ENCODE measurements around the gene ENOSF1. TPM values are rescaled to one million over a fixed set of nuclear protein-coding genes. Genes with fewer than 3 reads are reported as not detected.

Gene ENOSF1
- total RNA-seq, 2 experiments from 2014 or later, result 61.3 to 66.1 TPM

DNA sequence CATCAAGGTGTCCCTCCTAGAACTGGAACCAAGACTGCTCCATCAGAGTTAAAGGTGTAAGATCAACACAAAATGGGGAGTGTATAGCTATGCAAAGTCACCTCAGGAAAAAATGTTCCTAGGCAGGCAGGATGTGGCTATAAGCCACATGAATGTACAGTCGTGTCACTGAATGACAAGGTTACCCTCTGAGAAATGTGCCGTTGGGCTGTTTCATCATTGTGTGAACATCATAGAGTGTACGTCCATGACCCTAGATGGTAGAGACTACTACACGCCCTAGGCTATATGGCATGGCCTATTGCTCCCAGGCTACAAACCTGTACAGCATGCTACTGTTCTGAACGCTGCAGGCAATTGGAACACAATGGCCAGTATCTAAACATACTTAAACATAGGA is 30.4 kb downstream of the ENOSF1 start:
- H3K4me1 Mint-ChIP-seq (ENCODE audit: low read depth), result peaks cover 17% of the 10 kb centered on the region
- H3K27me3 Mint-ChIP-seq (ENCODE audit: low read depth), result no peaks in the 10 kb centered on the region
- peak overlapping the region; percentile 73 for H3K27ac Mint-ChIP-seq
- peaks cover 70% of the 10 kb centered on the region for H3K36me3 Mint-ChIP-seq (ENCODE audit: low read depth)
- no peak overlapping the region for H3K4me3 Mint-ChIP-seq
- intact Hi-C loops (cut with micrococcal nuclease), result loop anchor here (1.0 kb wide), 2 partner anchors 24 to 524 kb away; partner anchors contain the start of gene USP14
- CTCF ChIA-PET, result interaction anchor here (0.6 to 1.8 kb wide), 3 partner anchors 24 to 157 kb away, joined by 3 to 11 read pairs (median 10); partner anchors contain the start of gene ENOSF1
- H3K9me3 Mint-ChIP-seq, result no peaks in the 10 kb centered on the region
- DNase-seq, result peak; percentile 77

DNA sequence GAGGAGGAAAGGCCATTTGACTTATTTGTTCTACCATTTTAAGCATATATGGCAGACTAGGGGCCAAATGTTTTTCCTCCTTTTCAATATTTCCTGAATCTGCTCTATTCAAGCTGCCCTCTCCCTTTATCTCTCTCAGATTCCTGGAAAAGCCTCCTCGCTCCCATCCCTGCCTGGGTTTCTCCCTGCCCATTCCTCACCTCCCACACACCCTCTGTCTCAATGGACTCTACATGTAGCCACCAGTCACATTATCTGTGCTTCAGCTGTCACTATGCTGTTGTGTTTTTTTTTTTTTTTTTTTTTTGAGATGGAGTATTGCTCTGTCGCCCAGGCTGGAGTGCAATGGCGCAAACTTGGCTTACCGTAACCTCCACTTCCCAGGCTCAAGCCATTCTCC is 32.0 kb downstream of the ENOSF1 start:
- peaks cover 70% of the 10 kb centered on the region for H3K36me3 Mint-ChIP-seq (ENCODE audit: low read depth)
- H3K27ac Mint-ChIP-seq, result no peak overlapping the region
- CTCF ChIA-PET, result no interaction called here
- no peak overlapping the region for H3K4me3 Mint-ChIP-seq
- H3K27me3 Mint-ChIP-seq (ENCODE audit: low read depth), result no peaks in the 10 kb centered on the region
- DNase-seq, result no peak
- H3K9me3 Mint-ChIP-seq, result no peaks in the 10 kb centered on the region
- intact Hi-C loops (cut with micrococcal nuclease), result no loop called here
- peaks cover 17% of the 10 kb centered on the region for H3K4me1 Mint-ChIP-seq (ENCODE audit: low read depth)

DNA sequence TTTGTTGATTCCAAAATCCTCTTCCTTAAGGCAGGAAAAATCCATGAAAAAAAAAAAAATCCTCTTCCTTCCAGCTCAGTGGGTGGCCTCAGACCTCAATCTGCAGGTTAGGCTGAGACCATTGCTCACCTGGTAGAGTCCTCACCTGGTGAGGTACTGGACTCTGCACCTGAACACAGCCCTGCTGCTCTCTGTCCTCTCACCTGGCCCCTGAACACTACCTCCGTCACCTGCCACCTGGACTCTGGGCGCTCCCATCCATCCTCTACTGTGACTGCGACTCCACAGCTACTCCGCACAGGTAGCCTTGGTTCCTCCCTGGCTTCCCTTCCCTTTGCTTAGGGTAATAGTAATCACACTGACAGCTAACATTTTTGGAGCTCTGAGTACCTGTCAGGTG is 32.9 kb downstream of the ENOSF1 start:
- Mint-ChIP-seq H3K27me3 (ENCODE audit: low read depth) (no peaks in the 10 kb centered on the region), H3K4me1 (ENCODE audit: low read depth) (peaks cover 17% of the 10 kb centered on the region)
- CTCF ChIA-PET, result no interaction called here

DNA sequence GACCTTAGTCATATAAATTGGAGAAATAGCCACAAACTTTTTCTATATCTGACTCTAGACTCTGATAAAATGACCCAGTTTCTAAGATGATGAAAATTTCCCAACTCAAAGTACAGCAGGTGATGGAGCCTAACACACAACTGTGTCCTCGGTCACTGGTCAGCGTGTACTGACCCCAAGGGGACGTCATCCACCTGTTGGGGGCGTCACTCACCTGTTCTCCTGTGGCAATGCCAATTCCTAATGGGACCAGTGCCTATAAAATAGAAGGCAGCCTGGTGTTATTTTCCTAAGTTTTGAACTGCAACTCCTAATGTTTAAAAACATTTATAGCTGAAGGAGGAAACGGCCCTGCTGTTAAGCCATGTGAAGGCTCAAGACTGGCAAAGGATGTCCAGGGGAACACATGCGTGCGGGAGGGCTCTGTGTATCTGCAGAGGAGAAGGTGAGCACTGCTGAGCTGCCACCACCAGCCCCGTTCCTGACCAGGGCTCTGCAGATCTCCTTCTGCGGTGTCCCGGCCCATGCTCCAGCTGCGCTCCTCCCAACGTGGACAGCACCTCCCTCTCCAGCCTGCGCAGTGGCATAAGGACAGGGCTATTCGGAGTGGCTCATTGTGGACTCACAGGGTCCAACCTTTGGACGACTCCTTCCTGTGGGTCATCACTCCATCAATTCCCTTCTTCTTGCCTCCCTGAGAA is 33.8 kb downstream of the ENOSF1 start:
- Mint-ChIP-seq H3K27ac (no peak overlapping the region), H3K27me3 (ENCODE audit: low read depth) (no peaks in the 10 kb centered on the region), H3K36me3 (ENCODE audit: low read depth) (peaks cover 63% of the 10 kb centered on the region), H3K9me3 (no peaks in the 10 kb centered on the region), H3K4me1 (ENCODE audit: low read depth) (peaks cover 17% of the 10 kb centered on the region), H3K4me3 (no peak overlapping the region)
- intact Hi-C loops (cut with micrococcal nuclease), result no loop called here
- DNase-seq, result no peak
- CTCF ChIA-PET, result no interaction called here

More for the DNA sequence above, 32.9 kb downstream of the ENOSF1 start:
- intact Hi-C loops (cut with micrococcal nuclease), result no loop called here
- Mint-ChIP-seq H3K4me3 (no peak overlapping the region), H3K9me3 (no peaks in the 10 kb centered on the region), H3K36me3 (ENCODE audit: low read depth) (peaks cover 67% of the 10 kb centered on the region), H3K27ac (no peak overlapping the region)
- no peak for DNase-seq

DNA sequence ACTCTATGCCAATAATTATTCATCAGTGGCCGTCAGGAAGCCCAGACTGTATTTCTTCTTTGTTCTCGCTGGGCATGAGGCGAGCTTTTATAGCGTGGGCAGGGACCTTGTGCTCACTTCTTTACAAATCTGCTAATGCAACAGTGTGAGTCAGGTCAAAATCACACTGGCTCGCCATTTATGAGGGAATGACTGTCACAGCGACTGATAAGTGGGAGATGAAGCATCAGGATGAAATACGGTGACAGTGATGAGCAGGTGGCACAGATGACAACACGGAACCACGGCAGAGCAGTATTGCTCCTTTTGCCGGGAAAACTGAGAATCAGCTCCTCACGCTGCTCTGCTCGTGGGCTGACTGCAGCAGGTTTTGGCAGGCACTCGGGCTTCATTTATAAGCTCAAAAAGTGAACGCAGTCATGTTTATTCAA is 34.5 kb downstream of the ENOSF1 start:
- peaks cover 13% of the 10 kb centered on the region for H3K4me1 Mint-ChIP-seq (ENCODE audit: low read depth)
- peaks cover 57% of the 10 kb centered on the region for H3K36me3 Mint-ChIP-seq (ENCODE audit: low read depth)
- H3K27me3 Mint-ChIP-seq (ENCODE audit: low read depth), result no peaks in the 10 kb centered on the region
- H3K4me3 Mint-ChIP-seq, result no peak overlapping the region
- no peak for DNase-seq
- H3K9me3 Mint-ChIP-seq, result no peaks in the 10 kb centered on the region
- CTCF ChIA-PET, result no interaction called here
- intact Hi-C loops (cut with micrococcal nuclease), result no loop called here
- no peak overlapping the region for H3K27ac Mint-ChIP-seq

DNA sequence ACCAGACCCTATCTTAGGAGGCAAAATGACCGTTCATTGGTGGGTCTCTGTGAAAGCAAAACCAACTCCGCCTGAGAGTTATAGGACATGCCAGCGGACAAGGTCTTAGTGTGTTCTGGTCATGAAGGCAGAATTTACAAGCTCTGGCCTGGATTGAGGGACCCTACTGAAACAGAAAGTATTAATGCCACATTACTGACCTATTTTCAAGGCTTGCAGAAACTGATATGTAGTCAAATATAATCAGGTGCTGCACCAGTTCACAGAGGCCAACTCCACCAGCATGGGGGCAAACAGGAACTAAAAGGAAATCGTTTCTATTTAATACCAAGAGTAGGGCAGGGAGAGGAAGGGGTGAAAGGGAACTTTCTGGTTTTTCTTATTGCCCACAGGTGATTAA is 35.3 kb downstream of the ENOSF1 start:
- intact Hi-C loops (cut with micrococcal nuclease), result no loop called here
- Mint-ChIP-seq H3K4me1 (ENCODE audit: low read depth) (peaks cover 7% of the 10 kb centered on the region), H3K27ac (no peak overlapping the region), H3K4me3 (no peak overlapping the region), H3K36me3 (ENCODE audit: low read depth) (peaks cover 58% of the 10 kb centered on the region), H3K27me3 (ENCODE audit: low read depth) (no peaks in the 10 kb centered on the region), H3K9me3 (no peaks in the 10 kb centered on the region)
- CTCF ChIA-PET, result no interaction called here
- no peak for DNase-seq

DNA sequence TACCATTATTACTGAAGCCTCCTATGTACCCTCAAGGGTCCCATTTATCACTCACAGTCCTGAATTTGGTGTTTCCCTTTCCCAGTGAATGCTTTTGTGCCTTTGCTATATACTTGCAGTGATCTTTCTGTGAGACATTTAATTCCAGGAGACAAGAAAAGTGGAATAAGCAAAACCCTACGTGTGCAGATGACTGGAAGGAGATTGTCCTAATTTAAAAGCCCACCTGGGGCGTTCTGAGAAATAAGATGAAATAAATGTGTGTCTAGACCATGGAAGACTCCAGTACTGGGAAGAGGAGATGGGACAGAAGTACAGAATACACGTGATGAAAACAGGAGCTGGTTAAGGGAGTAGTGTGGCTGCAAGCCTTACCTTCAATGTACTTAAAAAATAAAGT is 35.7 kb downstream of the ENOSF1 start:
- intact Hi-C loops (cut with micrococcal nuclease), result no loop called here
- H3K36me3 Mint-ChIP-seq (ENCODE audit: low read depth), result peaks cover 55% of the 10 kb centered on the region
- no peaks in the 10 kb centered on the region for H3K27me3 Mint-ChIP-seq (ENCODE audit: low read depth)
- H3K4me1 Mint-ChIP-seq (ENCODE audit: low read depth), result peaks cover 4% of the 10 kb centered on the region
- H3K27ac Mint-ChIP-seq, result no peak overlapping the region
- H3K4me3 Mint-ChIP-seq, result no peak overlapping the region
- no peaks in the 10 kb centered on the region for H3K9me3 Mint-ChIP-seq
- DNase-seq, result no peak
- CTCF ChIA-PET, result no interaction called here

- Mint-ChIP-seq H3K9me3 (no peaks in the 10 kb centered on the region), H3K27ac (peak overlapping the region; percentile 66), H3K36me3 (ENCODE audit: low read depth) (peaks cover 55% of the 10 kb centered on the region), H3K27me3 (ENCODE audit: low read depth) (no peaks in the 10 kb centered on the region), H3K4me3 (no peak overlapping the region), H3K4me1 (ENCODE audit: low read depth) (peaks cover 1% of the 10 kb centered on the region)
- CTCF ChIA-PET, result interaction anchor here (1.1 kb wide), 1 partner anchor 19 kb away, joined by 3 read pairs; no protein-coding TSS in a partner anchor
- intact Hi-C loops (cut with micrococcal nuclease), result no loop called here
- no peak for DNase-seq
Observed at GRCh38 chr18:676069-676468, 36.4 kb downstream of the ENOSF1 start.

- Mint-ChIP-seq H3K27ac (no peak overlapping the region), H3K9me3 (no peaks in the 10 kb centered on the region), H3K4me3 (no peak overlapping the region), H3K27me3 (ENCODE audit: low read depth) (no peaks in the 10 kb centered on the region), H3K36me3 (ENCODE audit: low read depth) (peaks cover 59% of the 10 kb centered on the region), H3K4me1 (ENCODE audit: low read depth) (peaks cover under 1% of the 10 kb centered on the region)
- intact Hi-C loops (cut with micrococcal nuclease), result loop anchor here (2.0 kb wide), 1 partner anchor 17 kb away; no protein-coding TSS in a partner anchor
- no peak for DNase-seq
- CTCF ChIA-PET, result interaction anchor here (1.1 kb wide), 1 partner anchor 19 kb away, joined by 3 read pairs; no protein-coding TSS in a partner anchor
Observed at GRCh38 chr18:675307-675706, 37.1 kb downstream of the ENOSF1 start.

GRCh38 chr18:673769-674168 is 38.7 kb downstream of the ENOSF1 start:
- no peaks in the 10 kb centered on the region for H3K27me3 Mint-ChIP-seq (ENCODE audit: low read depth)
- intact Hi-C loops (cut with micrococcal nuclease), result loop anchor here (2.0 kb wide), 1 partner anchor 15 kb away; no protein-coding TSS in a partner anchor
- peaks cover 61% of the 10 kb centered on the region for H3K36me3 Mint-ChIP-seq (ENCODE audit: low read depth)
- no peak overlapping the region for H3K4me3 Mint-ChIP-seq
- DNase-seq, result no peak
- CTCF ChIA-PET, result interaction anchor here (0.6 to 0.7 kb wide), 2 partner anchors 126 to 1145 kb away, joined by 3 to 5 read pairs; no protein-coding TSS in a partner anchor
- H3K9me3 Mint-ChIP-seq, result no peaks in the 10 kb centered on the region
- no peak overlapping the region for H3K27ac Mint-ChIP-seq
- no peaks in the 10 kb centered on the region for H3K4me1 Mint-ChIP-seq (ENCODE audit: low read depth)

DNA sequence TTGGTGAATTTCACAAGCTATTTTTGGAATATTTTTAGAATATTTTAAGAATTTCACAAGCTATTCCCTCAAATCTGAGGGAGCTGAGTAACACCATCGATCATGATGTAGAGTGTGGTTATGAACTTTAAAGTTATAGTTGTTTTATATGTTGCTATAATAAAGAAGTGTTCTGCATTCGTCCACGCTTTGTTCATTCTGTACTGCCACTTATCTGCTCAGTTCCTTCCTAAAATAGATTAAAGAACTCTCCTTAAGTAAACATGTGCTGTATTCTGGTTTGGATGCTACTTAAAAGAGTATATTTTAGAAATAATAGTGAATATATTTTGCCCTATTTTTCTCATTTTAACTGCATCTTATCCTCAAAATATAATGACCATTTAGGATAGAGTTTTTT is 39.1 kb downstream of the ENOSF1 start:
- H3K27ac Mint-ChIP-seq, result no peak overlapping the region
- no peak for DNase-seq
- H3K4me3 Mint-ChIP-seq, result no peak overlapping the region
- H3K36me3 Mint-ChIP-seq (ENCODE audit: low read depth), result peaks cover 65% of the 10 kb centered on the region
- no peaks in the 10 kb centered on the region for H3K27me3 Mint-ChIP-seq (ENCODE audit: low read depth)
- H3K4me1 Mint-ChIP-seq (ENCODE audit: low read depth), result no peaks in the 10 kb centered on the region
- CTCF ChIA-PET, result interaction anchor here (0.6 kb wide), 2 partner anchors 56 to 127 kb away, joined by 3 to 5 read pairs; no protein-coding TSS in a partner anchor
- intact Hi-C loops (cut with micrococcal nuclease), result no loop called here
- peaks cover 3% of the 10 kb centered on the region for H3K9me3 Mint-ChIP-seq

DNA sequence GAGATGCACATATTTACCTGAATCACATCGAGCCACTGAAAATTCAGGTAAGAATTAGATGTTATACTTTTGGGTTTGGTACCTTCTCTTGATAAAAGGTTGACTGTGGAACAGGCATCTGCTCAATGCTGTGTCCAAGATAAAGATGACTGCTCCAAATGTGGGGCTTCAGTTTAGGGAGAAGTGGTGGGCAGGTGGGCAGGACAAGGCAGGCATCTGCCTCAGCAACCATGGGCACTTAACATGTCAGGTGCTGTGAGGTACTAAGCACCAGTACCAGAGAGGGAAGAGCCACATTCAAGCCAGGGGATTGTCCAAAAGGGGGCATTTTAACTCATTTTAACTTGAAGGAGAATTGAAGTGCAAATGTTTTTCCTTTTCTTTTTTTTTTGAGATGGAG is 41.0 kb downstream of the ENOSF1 start:
- DNase-seq, result no peak
- CTCF ChIA-PET, result interaction anchor here (2.2 kb wide), 1 partner anchor 47 kb away, joined by 7 read pairs; no protein-coding TSS in a partner anchor
- intact Hi-C loops (cut with micrococcal nuclease), result no loop called here
- H3K27me3 Mint-ChIP-seq (ENCODE audit: low read depth), result no peaks in the 10 kb centered on the region
- peaks cover 64% of the 10 kb centered on the region for H3K36me3 Mint-ChIP-seq (ENCODE audit: low read depth)
- no peak overlapping the region for H3K4me3 Mint-ChIP-seq
- peaks cover 6% of the 10 kb centered on the region for H3K9me3 Mint-ChIP-seq
- no peak overlapping the region for H3K27ac Mint-ChIP-seq
- H3K4me1 Mint-ChIP-seq (ENCODE audit: low read depth), result no peaks in the 10 kb centered on the region

- peaks cover 10% of the 10 kb centered on the region for H3K9me3 Mint-ChIP-seq
- H3K27ac Mint-ChIP-seq, result no peak overlapping the region
- peaks cover 2% of the 10 kb centered on the region for H3K4me1 Mint-ChIP-seq (ENCODE audit: low read depth)
- intact Hi-C loops (cut with micrococcal nuclease), result no loop called here
- peaks cover 64% of the 10 kb centered on the region for H3K36me3 Mint-ChIP-seq (ENCODE audit: low read depth)
- H3K4me3 Mint-ChIP-seq, result no peak overlapping the region
- H3K27me3 Mint-ChIP-seq (ENCODE audit: low read depth), result no peaks in the 10 kb centered on the region
- CTCF ChIA-PET, result interaction anchor here (0.9 to 2.2 kb wide), 2 partner anchors 12 to 46 kb away, joined by 3 to 7 read pairs; no protein-coding TSS in a partner anchor
- no peak for DNase-seq
Observed at GRCh38 chr18:670522-670921, 41.9 kb downstream of the ENOSF1 start.

Measured in activated naive CD4-positive, alpha-beta T cell treated with anti-CD3 and anti-CD28 coated beads for 36 hours (primary cell).